HG02759 (cell line): Measurements from ENCODE around the gene COBL.

Source experiments
- ATAC-seq: cut with Tn5 transposase; IDR thresholded peaks from one replicate; pipeline ENCODE4 v1.9.1; 2021; ENCODE audit warnings: mild to moderate bottlenecking, moderate library complexity; ENCODE audit not compliant: unreplicated experiment

The COBL gene

DNA sequence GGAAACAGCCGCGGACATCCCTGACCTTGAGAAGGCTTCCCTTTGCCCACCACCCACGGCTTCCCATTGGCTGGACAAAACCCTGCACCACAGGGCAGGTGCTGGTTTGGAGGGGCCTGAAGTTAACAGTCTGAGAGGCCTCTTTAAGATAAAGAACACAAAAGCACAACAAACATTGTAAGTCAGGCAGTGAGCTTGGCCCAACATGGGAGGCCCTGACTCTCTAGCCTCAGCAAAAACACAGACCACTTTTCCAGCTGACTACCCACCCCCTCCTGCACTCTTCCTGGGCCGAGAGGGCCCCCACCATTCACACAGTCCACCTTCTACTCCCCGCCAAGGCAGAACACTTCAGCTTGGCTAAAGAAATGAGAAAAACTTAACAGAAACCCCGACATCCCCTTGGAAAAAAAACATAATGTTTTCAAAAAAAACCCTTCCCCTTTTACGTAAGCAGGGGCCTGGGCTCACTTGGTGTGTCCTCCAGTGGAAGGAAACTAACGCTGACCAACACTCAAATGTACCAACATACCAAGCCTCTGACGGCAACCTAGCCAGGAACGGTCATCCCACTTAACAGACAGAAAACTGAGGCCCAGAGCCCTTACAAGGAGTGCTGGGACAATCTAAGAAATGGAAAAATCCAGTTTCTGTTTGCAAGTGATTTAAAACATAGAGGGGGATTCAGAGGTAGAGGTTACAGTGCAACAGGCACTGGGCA, 80.9 kb downstream of the COBL start:
- ATAC-seq = no peak

DNA sequence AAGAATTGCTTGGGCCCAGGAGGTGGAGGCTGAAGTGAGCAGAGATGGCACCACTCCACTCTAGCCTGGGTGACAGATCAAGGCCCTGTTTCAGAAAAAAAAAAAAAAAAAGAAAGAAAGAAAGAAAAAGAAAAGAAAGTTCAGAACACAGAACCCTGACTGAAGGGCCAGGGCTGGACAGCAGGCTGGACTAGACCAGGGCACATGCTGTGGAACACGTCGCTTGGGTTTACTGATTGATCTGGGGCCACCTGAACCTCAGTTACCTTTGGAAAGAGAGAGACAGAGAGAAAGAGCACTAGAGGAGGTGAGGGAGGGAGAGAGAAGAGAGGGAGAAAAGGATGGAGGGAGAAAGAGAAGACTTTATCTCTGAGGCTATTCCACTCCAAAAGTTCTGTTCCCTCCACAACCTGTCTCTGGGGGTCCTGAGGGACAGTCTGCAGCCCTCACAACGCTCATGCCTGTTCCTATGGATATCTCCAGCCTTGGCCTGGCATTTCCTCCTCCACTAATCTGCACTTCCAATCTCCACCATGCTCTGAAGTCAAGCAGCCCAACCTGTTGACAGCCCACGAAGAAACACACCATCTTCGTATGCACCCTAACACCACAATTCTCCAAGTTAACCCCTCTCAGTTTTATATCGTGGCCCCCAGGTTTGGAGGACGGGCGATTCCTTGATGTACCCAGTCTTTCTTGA, 81.8 kb downstream of the COBL start:
- no peak for ATAC-seq

DNA sequence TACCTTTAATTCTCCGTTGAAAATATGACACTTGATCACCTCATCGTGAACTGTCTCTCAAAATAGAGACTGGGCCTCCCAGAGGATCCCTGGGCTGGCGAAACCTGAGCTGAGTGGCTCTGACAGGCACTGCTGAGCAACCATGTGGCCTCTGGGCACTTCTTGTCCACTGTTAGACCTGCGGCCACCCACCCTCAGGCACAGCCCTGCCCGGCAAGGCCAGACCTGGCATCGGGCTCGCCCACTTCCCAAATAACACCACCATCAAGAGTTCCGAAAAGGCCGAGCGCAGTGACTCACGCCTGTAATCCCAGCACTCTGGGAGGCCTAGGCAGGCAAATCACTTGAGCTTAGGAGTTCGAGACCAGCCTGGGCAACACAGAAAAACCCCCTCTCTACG, 82.5 kb downstream of the COBL start:
- ATAC-seq = no peak

DNA sequence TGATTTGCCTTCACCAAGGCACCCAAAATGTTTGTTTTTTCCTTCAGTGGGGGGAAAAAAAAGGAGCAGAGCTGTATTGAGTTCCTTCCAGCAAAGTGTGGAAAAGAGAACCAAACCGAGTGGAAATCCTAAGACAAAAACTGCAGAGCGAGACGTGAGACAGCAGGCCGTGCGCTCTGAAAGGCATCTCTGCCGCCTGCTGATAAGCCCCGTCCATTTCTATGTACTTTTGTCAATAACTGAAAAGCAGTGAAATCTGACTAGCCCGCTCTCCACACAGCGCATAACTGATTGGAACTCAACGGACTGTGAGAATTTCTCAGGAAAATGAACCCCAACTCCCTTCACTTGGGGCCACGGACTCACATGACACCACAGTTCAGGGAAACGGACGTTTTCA, 83.2 kb downstream of the COBL start:
- no peak for ATAC-seq

DNA sequence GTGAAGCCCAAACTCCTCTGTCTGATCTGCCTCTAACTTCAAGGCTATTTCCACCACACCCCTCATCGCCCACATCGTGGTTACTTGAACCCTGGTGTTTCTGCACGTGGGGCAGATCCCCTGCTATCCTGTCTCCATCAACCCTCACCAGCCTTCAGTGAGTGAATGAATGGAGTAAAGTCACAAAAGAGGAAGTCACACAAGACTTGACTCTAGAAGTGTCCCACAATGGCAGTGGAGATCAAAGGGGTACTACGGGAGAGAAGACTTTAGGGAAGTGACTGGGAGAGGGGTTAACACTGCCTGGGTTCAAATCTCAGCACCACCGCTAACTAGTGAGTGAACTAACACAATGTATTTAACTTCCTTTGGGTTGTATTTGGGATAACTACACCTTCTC, 85.9 kb downstream of the COBL start:
- ATAC-seq = no peak

DNA sequence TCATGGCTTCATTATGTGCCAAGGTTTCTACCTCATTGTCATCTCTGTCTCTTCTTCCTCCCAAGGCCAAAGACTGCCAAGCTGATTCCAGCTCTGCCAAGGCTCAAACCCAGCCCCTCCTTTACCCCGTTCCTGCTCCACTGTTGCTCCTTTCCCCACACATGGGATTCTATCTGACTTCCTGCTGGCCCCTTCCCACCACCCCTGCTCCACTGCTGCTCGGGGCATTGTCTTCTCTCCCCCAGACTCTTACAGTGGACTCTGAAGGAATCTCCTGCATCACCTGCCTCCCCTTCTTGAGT, 86.3 kb downstream of the COBL start:
- no peak for ATAC-seq

DNA sequence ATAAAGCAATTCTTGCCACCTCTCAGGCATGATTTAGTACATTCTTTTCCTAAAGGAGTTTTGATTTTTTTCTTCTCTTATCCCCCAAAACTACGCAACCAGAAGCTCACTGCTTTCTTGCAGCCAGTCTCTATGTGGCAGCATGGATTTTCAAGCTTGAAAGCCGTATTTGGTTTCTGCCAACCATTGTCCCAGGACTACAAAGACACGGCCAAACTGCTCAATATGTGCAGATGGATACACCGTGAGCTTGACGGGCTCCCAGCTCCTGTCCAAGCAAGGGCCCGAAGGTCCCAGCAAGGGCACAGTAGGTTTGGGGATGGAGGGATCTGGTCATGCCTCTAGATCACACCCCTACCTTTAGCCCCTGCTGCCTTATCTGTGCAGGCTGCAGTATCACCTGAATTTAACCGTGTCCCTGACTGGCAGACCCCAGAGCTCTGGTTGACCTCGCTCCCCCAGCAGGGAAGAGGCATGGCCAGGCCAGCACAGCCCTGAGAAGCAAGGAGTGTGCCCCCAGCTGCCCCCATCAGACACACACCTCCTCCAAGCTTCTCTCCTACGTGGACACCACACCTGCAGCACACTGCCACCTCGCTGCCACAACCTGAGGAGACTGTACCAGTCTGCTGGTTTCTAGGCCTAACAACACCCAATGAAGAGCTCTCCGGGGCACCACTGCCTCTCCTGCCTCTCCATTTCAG, 86.8 kb downstream of the COBL start:
- ATAC-seq = no peak

DNA sequence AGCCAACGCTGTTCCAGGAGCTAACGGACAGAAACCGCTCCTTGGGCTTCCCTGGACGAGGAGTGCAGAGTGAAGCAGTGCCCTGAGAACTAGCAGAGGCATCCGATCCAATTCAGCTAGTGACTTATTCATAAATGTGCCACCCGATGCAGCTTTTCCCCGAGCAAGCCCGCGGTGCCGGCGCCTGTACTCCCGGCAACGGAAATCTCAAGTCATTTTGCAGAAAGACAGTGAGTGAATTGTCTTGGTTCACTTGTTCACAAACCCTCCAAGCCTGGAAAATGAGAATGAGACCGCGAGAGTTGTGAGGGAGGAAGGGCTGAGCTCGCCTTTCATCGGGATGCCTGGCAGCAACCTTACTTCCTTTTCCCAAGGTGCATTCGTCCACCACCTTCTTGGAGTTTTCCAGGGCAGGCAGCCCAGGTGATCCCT, 87.5 kb downstream of the COBL start:
- ATAC-seq = no peak

DNA sequence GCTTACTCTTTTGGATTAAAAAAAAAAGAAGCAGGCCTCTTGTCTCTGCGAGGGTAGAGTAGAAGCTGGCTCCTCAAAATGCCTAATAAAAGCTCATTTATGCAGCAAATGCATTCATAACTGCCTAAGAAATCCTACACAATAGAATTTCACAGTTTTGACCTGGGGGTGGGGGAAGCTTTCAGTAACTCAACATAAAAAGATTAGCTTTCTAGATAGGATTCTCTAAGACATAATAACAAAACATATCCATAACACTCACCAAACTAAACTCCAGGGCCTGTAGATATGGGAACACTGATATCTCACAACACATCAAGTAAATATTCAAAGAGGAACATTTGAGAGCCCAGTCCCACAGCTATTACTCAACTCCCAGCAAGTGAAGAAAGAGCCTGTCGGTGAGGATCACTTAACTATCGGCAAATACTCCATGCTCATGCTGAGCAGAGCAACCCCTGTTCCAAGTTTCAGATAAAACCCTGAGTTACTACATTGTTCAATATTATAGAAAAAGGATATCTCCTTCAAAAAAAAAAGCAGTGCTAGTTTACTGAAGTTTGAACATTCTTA, 88.1 kb downstream of the COBL start:
- no peak for ATAC-seq

DNA sequence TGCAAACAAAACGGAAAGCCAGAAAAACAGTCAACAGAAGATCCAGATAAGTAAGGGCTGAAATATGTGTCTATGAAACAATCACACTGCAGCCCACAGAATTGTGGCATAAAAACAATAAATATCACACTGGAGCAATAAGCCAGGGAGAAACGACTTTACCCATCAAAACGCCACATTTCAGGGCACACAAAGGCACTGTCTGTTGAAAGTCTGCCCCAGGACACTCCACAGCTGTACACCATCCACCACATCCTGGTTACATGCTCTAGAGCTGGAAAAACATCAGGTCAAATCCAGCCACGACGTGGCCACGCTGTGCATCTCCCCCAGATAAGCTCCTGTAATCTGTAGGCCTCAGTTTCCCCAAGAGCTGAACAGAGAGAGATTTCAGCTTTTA, 88.7 kb downstream of the COBL start:
- ATAC-seq = no peak

DNA sequence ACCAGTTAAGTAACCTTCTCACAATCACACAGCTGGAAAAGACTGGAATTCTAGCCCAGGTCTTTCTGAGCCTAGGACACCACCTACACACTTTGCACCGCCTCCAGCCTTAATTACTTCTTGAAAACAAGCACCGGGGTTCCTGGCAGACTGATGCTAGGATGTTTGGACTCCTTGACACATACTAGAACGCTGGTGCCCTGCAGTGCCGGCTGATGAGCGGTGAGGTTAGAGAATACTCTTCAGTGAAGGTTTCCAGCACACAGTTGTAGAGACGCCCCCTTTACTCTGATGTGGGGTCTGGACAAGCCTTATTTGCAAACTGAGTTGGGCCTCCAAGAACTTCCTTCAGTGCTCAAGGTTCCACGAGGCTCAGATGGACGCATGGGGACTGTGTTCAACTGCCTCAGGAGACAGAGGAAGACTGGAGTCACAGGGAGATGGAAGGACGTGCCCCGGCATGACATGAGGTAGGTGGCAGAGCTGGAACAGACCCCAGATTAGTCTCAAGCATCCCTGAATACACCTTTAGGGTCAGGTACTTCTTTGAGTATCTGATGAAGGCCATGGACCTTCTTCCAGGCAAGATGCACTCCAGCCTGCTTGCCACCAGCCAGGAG, 89.6 kb downstream of the COBL start:
- ATAC-seq = no peak

DNA sequence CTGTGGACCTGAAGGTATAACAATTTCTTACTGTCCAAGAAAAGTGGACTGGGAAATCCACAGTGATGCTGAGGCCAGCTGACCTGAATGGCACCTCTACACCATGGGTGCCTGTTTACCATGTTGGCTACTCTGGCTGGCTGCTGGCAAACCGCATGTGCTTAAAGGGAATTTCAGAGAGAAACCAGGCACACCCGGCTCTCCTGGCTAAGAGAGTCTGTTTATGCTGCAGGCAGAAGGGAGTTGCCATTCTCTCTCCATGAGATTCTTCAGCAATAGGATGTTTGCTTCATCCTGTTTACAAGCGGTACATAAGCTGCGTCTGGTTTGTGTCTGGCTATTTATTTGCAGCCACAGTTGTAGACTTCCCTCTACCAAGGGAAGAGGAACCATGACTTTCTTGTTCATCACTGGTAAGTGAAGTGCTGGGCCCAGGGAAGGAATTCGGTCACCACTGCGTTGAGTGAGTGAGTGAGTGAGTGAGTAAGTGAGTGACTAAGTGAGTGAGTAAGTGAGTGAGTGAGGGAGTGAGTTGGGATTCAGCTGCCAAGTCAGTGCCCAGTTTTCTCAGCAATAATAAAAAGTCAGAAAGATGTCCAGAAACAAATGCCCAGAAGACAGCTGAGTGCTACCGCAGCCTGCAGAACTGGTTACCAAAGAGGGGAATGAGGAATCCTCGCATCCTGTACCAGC, 90.4 kb downstream of the COBL start:
- no peak for ATAC-seq

DNA sequence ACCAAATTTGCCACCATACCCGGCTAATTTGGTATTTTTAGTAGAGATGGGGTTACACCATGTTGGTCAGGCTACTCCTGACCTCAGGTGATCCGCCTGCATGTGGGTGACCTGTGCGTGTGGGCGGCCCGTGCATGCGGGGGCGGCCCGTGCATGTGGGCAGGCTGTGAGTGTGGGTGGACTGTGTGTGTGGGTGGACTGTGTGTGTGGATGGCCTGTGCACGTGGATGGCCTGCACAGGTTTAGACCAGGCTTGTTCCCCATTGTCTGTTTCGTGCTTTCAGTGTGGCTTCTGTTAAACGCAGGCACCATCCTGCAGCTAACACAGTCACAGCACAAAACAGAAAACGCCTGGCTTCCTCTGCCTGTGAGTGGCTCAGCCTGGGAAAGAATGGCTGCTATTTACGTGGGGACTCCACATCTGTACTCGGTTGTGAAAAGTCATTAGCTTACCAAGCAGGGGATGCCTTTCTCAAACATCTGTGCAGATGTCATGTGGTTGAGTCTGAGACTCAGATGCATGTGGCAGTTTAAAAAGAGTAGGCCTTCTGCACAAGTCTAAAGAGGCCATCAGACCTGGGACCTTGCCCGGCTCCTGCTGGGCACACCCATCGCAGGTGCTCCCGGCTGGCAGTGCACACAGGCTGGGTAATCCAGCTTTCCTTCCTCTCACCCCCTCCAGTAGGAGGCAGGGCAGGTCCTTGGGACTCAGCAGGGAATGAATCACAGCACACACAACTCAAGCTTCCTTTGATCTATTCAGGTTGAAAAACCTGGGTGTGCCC, 91.6 kb downstream of the COBL start:
- no peak for ATAC-seq

DNA sequence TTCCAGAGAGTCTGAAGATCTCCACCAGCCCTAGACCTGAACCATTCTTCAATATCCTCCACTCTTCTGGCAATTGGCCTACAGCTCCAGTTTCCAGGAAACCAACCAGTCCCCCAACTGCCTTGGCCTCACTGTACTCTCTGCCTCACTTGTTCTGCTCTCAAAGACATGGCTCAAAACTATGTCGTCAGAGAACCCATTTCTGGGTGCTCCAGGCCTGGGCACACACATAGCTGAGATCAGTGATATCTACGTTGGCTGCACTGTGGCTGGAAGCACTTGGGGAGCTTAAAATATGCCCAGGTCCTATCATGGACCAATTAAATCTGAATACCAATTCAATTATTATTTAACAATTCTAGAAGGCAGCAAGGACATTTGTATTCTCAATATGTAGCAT, 93.1 kb downstream of the COBL start:
- no peak for ATAC-seq

DNA sequence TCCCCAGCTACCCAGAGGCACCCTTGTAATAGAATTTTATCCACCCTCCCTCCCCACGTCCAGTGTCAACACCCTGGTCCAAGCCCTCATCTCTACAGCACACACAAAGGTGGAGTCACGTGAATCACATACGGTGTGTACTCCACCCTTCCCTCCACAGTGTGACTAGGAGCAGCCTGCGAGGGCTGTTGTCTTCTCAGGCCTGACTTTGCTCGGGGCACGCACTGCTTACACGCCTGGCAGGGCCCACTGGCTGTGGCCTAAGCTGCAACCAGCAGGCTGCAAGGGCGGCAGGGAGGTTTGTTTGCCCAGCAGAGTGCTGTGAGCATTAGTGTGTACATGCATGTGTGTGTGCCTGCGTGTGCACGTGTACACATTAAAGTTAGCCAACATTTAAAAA, 93.7 kb downstream of the COBL start:
- ATAC-seq = no peak

DNA sequence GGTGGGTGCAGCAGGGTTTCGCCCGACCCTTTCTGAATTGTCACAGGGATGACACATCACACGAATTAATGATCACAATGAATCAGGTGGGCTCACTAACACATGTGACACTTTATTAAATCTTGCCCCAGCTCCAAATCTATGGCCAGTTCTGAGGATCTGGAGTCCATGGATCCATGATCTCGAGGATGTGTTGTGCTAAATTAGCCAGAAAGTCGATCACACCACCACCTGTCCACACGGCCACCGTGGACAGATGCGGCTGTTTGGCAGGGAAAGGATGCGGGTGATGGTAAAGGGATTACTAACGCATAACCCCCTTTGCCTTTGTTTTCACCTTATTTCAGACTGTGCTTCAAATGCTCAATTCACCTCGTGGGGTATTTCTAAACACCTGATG, 96.4 kb downstream of the COBL start:
- no peak for ATAC-seq

DNA sequence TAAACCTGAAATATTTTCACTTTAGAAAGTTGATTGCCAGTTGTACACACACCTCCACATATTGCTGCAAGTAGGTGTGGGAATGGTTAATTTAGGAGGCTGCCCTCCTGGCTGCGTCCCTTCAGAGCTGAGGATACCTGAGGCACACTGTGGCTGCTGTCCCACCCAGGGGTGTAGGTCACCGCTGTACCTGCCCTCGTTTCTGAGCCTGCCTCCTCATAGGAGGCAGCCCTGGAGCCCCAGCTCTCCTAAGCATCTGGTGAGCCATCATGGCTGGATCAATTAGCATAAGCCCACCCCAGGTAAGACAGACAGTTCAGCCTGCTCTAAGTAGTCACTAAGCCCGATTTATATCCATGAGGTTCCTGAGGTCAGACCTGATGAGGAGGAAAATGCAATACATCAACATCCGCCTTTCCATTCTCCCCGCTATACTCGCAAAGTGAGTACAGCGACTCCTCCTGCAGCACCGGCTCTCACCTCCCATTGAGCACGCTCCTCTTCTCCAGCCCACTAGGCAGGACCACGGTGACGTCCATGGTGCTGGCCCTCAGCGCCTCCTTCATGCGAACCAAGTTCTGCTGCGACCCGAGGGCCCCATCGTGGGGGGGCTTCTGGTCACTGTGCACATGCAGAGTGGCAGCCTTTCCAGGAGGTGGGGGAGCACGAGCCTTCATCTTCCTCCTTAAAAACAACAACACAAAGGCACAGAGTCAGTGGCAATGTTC, 97.2 kb downstream of the COBL start:
- ATAC-seq = no peak

DNA sequence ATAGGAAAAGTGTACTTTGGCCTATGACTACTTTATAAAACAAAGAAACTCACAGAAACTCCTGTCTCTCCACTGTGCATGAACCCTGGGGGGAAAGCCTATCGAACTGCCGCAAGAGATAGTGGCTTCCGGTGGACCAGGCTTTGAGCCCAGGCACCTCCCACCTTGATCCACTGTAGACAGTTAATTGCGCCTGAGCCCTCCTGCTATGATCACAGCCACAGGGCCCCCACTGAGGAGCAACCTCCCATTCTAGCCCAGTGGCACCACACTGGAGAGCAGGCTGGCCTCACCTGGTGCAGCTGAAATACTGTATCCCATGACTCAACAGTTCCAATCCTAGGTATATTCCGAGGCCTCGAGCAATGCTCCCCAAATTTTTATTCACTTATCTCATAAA, 98.8 kb downstream of the COBL start:
- ATAC-seq = no peak

DNA sequence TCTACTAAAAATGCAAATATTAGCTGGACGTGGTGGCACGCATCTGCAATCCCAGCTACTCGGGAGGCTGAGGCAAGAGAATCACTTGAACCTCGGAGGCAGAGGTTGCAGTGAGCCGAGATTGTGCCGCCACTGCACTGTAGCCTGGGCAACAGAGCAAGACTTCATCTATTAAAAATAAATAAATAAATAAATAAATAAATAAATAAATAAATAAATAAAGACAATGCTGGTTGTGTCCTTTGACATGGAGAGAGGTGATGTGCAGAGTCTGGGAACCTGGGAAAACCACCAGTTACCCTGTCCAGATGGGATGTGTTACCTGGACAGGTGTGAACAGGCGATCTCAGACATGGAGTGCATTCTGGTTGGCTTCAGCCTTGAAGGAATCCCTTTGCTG, 102.5 kb downstream of the COBL start:
- ATAC-seq = no peak

DNA sequence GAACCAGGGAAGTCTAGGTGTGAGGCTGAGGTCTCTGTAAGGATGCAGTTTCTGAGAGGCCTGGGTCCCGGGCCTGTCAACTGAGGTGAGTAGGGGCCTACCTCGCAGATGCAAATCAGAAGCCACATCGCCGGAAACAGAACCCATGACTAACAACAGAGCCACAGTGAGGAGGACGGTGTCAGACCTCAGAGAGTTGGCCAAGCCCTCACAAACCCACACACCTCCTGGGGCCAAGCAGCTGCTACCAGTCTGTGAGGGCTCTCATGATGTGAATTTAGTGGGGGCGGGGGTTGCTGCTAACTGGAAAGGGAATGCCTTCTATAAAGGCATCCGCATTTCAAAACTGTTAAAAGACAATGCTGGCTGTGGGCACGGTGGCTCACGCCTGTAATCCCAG, 103.0 kb downstream of the COBL start:
- no peak for ATAC-seq
